GM06990 (cell line): ENCODE results near the gene ASCC2.
"Not testable (repeated sequence)": the region's sequence is repeated elsewhere in the genome, so short reads cannot be mapped to it uniquely, and the experiment has no call there.

Source experiments
- DNase-seq: peaks from one replicate; pipeline ENCODE4 v3.0.0-alpha.2; 2011; ENCODE audit not compliant: insufficient read length; ENCODE audit errors: extremely low read depth
- H3K27me3 ChIP-seq: replicated peaks from 2 replicates; pipeline ENCODE4 v1.6.0; 2011; ENCODE audit warnings: low read length; ENCODE audit not compliant: control insufficient read depth, insufficient read depth
- H3K36me3 ChIP-seq: 2 replicates; pipeline ENCODE4 v1.5.1; 2011; ENCODE audit warnings: low read length; ENCODE audit not compliant: control insufficient read depth, insufficient read depth
- H3K4me3 ChIP-seq: replicated peaks from 2 replicates; pipeline ENCODE4 v1.5.1; 2011; ENCODE audit warnings: low read depth, mild to moderate bottlenecking, control low read depth, low read length
- TF ChIP-seq, protein P1 (sequence below): IDR thresholded peaks from 2 replicates; pipeline ENCODE4 v1.5.1; 2011; ENCODE audit warnings: low read length, control low read depth, mild to moderate bottlenecking, inconsistent platforms; ENCODE audit not compliant: insufficient read depth, poor library complexity, severe bottlenecking

ASCC2 gene

DNA sequence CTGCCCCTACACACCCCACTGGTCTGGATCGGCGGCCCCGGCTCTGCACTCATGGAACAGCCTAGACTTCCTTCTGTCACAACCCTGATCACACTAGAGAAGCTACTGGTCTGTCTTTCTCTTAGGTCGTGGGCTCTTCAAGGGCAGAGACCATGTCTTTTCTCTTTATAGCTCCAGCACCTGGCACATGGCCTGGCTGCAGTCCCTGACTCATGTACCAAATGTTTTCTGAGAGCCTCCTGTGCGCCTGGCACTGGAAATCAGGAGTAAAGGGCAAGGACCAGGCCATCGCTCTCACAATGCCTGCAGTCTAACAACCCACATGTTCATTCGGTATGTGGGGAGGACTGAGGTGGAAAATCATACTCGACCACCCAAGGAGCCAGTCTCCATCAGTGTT lies 7.5 kb downstream of the ASCC2 start:
- DNase-seq, result no peak
- peaks cover 19% of the 10 kb centered on the region for H3K36me3 ChIP-seq

GRCh38 chr22:29827726-29828125 lies 10.3 kb downstream of the ASCC2 start:
- H3K27me3 ChIP-seq, H3K4me3 ChIP-seq, DNase-seq: not testable (repeated sequence)
- peaks cover 19% of the 10 kb centered on the region for H3K36me3 ChIP-seq

More for the DNA sequence above, 7.5 kb downstream of the ASCC2 start:
- H3K27me3 ChIP-seq, result no peaks in the 10 kb centered on the region
- TF ChIP-seq, protein P1, sequence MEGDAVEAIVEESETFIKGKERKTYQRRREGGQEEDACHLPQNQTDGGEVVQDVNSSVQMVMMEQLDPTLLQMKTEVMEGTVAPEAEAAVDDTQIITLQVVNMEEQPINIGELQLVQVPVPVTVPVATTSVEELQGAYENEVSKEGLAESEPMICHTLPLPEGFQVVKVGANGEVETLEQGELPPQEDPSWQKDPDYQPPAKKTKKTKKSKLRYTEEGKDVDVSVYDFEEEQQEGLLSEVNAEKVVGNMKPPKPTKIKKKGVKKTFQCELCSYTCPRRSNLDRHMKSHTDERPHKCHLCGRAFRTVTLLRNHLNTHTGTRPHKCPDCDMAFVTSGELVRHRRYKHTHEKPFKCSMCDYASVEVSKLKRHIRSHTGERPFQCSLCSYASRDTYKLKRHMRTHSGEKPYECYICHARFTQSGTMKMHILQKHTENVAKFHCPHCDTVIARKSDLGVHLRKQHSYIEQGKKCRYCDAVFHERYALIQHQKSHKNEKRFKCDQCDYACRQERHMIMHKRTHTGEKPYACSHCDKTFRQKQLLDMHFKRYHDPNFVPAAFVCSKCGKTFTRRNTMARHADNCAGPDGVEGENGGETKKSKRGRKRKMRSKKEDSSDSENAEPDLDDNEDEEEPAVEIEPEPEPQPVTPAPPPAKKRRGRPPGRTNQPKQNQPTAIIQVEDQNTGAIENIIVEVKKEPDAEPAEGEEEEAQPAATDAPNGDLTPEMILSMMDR, result no peak
- no peak overlapping the region for H3K4me3 ChIP-seq

GRCh38 chr22:29827091-29827490 lies 11.0 kb downstream of the ASCC2 start:
- TF ChIP-seq, protein P1, result no peak
- Histone ChIP-seq H3K4me3 (no peak overlapping the region), H3K36me3 (peaks cover 18% of the 10 kb centered on the region)

DNA sequence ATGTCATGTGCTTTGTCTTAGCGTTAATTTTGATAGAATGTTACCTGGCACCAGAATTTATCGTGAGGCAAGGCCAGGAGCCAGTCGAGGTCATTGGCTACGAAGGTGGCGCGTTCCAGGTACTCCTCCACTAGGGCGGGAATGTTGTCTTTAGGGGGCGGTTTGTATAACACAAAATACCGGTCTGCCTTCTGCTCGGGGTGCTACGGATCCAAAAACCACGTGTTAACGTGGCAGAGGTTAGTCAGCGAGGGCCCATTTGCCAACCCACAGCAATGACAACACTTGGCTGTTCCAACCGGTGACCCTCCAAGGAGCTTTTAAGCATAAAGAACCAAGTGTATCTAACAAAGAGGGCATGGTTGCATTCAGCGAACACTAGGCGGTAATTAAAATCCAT lies 12.5 kb downstream of the ASCC2 start:
- TF ChIP-seq, protein P1, result no peak
- Histone ChIP-seq H3K27me3 (no peaks in the 10 kb centered on the region), H3K4me3 (no peak overlapping the region), H3K36me3 (peaks cover 17% of the 10 kb centered on the region)
- DNase-seq, result no peak

More at GRCh38 chr22:29827091-29827490, 11.0 kb downstream of the ASCC2 start:
- no peaks in the 10 kb centered on the region for H3K27me3 ChIP-seq
- DNase-seq, result no peak

DNA sequence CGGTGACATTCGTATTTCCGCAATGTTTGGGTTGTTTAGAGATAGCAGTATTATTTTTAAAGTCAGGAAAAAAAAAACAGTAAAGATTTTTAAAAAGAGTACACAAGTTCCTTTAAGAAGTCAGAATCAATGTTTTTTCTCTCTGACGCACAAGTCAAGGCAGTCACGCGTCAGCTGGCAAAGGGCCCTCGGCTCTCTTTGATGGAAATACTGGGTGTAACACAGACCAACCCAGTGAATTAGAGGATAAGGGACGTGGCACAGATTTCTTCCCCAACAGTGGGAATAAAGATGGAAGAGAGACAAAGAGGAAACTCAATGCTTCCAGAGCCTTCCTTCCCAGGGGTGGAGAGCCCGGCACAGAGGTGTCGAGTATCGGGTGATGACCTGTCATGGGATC lies 13.4 kb downstream of the ASCC2 start:
- DNase-seq, result no peak
- Histone ChIP-seq H3K36me3 (peaks cover 11% of the 10 kb centered on the region), H3K4me3 (no peak overlapping the region), H3K27me3 (no peaks in the 10 kb centered on the region)
- TF ChIP-seq, protein P1, result no peak

GRCh38 chr22:29821291-29822016 lies 16.6 kb downstream of the ASCC2 start:
- TF ChIP-seq, protein P1, result no peak
- Histone ChIP-seq H3K36me3 (peaks cover 20% of the 10 kb centered on the region), H3K4me3 (no peak overlapping the region), H3K27me3 (no peaks in the 10 kb centered on the region)
- DNase-seq, result peak; percentile 57
